HG02938 (cell line): ENCODE measurements around the gene STAC2.

Experiments used
- ATAC-seq: cut with Tn5 transposase; IDR thresholded peaks from one replicate; pipeline ENCODE4 v1.9.1; 2021; ENCODE audit warnings: mild to moderate bottlenecking, moderate library complexity; ENCODE audit not compliant: unreplicated experiment

STAC2 gene

DNA sequence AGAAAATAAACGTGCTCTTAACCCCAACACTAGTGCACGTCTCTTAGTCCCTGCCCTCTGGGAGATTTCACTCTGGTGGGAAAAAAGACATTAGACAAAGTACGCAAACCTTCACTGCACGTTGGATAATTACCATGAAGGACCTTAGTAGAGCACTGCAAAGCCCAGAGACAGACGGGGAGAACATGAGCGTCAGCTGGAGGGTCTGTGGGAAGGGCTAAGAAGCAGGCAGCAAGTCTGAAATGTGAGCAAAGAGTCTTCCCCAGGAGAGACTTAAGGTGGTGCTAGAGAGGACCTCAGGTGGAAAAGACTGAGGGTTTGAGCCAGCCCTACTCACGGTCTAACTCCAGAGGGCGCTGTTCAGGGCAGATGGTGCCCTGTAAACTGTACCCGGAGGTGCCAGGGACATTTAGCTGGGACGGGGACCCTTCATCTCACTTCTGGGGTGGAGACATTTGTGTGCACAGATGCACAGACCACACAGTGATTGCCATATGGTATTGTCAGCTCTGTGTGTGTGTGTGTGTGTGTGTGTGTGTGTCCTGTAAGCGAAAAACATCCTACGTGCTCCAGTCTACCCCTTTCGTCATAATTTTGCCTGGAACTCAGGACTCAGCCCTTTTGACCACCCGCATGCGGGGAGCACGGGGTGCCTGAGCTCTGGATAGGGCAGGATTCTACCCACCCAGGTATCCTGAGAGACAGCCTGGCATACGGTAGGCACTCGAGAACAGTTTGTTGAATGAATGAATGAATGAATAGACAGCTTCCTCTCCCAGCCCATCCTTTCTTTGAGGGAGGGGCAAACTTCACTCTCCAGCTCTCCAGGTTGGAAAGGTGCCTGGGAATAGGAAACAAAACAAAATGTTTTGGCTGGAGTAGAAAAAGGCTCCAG is 10.1 kb upstream of the STAC2 start:
- no peak for ATAC-seq

DNA sequence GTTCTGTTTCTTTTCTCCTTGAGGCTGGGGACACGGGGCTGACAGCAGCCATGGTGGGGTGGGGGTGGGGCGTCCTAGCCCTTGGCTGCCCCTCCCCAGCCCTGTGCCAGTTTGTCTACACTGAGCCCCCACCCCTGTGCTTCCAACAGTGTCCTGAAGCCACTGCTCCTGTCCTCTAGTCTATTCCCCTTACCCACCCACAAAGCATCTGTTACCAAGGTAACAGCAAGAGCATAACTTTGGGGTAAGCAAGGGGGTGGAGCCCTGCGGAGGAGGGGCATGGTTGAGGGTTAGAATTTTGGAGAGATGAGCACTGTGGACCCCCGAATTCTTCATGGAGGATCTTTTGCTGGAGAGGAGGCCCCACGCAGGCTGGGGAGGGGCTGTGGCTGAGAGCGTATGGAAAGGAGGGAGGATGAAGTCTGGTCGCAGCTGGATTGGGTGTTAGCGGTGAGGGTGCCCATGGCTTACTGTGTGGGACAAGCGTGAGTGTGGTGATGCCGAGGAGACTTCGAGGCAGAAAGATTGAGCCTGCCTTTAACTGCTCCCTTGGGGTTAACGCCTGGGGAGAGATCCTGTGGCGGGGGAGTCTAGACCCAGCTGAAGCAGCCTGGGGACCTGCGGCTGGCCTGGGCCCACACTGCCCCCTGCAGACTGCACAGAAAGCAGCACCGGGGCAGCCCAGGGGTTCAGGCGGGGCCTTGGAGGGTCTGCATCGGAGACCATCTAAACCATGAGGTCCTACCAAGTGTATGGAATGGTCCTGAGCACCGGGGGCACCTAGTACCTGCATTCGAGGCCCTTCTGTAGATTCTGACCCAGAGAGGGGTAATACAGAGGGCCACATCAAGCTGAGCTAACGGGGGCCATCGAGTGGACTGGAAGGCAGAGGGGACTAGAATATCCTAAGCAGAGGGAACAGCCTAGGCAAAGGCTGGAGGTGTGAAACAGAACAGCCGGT is 6.1 kb upstream of the STAC2 start:
- no peak for ATAC-seq

DNA sequence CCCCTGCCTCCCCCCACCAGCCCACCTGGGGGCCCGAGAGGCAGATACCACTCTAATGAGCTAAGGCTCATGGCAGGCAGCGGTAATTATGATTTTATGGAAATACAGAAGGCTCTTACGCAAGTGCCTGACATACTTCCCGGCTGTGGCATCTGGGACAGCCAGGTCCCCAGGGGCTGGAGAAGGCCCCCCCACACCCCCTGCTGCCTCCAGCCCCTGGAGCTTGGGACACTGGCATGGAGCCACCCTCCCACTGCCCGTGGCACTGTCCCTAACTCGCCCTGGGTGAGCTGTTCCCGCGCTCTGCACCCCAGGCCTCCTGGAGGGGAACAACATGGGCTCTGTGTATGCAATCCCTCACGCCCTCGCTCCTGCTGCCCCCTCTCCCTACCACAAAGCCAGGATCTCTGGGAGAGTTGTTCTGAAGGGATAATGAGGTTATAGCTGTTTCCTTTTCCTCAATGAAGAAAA is 5.4 kb upstream of the STAC2 start:
- ATAC-seq, result no peak

DNA sequence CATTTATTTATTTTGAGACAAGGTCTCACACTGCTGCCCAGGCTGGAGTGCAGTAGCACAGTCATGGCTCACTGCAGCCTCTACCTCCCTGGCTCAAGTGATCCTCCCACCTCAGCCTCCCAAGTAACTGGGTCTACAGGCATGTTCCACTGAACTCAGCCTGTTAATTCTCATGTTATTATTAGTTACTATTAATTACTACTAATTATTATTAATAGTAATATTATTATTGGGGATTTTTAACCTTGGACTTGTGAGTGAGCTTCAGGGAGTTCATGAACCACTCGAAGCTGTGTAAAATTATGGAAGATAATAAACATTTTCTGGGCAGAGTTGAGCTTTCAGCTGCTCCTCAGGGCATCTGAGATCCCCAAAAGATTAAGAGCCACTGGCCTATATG is 4.6 kb upstream of the STAC2 start:
- no peak for ATAC-seq

DNA sequence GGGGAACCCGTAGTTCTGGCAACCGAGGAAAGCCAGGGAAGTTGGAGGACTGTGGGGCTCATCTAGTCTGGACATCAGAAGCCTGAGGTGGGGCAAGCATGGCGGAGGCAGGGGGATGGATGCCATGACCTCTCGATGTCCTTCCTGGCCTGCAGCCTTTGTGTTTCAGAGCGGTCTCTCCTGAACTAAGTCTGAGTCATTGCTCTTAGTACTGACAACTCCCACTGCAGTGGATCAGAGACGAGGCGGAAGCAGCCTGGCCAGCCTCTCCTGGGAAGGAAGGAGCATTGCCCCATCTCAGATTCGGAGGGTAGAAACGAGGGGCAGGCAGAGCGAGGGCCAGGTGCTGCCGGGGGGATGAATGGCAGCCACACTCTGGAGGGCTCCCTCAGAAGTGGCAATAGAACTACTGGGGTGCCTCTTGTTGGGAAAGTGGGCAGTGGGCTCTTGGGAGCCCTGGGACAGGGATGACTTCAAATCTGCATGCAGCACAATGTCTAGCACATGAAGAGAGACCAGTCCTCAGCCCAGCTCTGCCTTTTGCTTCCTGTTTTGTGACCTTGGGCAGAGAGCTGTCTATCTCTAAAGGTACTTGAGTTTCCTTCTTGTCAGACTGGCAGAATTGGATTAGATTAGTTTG is 3.6 kb upstream of the STAC2 start:
- no peak for ATAC-seq

DNA sequence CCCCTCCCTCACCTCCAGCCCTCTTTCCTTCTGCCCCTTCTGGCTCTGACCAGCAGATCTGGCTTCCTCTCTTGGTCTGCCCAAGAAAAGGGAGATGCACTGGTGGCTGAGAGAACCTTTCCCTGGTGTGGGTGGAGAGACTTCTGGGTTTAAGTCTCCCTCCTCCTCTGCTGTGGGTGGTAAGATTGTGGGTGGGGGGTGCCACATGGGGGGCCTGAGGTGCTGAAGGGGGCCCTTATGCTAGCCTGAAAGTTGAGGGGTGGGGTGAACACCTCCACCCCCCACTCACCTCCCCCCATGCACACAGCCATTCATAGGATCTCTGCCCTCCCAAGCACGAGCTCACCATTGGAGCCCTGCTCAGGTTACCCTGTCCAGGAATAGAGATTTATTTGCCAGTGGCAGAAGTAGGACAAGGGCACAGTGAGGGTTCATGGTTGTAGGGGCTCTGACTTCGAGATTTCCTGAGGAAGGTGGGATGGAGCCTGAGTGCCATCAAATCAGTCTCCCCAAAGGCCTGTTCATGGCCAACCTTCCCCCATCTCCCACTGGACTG is 1.7 kb upstream of the STAC2 start:
- no peak for ATAC-seq

DNA sequence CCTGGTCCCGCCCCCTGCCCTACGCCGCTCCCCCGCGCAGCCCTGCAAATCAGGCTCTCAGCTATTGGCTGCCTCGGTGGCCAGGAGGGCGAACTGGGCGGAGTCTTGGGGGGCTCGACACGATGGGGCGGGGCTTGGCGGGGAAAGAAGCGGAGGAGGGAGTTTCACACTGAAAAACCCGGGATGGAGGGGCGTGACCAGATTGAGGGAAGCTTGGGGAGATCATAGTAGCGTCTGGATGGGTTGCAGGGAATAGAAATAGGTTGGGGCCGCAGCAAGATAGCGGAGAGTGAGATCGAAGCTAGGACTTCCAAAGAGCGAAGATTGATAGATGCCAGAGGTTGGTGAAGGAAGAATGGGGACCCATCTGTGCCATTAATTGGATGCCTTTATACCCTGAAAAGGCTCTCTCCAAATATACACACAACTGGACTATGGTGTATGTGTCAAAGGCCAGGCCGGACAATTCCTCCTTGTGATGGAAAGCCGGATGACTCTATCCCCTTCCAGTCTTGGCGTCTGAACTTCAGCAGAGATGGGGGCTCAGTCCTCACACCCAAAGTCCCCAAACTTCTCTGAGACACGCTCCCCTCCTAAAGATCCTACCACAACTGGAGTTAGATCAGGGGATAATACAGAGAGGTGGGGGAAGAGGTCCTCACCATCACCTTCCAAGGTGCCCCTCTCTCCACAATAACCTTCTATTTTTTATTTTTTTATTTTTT is 376 bp upstream of the STAC2 start:
- no peak for ATAC-seq

DNA sequence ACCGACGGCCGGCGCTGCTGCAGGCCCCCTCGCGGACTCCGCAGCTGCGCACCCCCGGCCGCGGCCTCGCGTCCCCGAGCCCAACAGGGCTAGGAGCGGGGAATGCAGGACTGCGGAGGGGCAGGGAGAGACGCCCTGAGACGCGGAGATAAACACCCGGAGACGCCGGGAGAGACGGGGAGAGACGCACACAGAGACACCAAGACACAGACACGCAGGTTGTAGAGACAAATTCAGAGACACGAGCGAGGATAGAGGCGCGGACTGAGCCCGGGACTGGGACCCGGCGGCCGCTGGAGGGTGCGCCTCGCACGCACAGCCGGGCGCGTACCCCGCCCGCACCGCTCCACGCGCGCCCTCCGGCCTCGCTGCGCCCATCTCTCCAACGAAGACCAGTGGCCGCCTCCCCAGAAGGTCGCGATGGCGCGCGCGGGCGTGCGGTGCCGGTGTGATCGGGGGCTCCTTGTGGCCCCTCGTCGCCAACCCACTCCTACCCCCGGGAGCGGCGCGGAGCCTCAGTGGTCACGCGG is 902 bp downstream of the STAC2 start:
- no peak for ATAC-seq

DNA sequence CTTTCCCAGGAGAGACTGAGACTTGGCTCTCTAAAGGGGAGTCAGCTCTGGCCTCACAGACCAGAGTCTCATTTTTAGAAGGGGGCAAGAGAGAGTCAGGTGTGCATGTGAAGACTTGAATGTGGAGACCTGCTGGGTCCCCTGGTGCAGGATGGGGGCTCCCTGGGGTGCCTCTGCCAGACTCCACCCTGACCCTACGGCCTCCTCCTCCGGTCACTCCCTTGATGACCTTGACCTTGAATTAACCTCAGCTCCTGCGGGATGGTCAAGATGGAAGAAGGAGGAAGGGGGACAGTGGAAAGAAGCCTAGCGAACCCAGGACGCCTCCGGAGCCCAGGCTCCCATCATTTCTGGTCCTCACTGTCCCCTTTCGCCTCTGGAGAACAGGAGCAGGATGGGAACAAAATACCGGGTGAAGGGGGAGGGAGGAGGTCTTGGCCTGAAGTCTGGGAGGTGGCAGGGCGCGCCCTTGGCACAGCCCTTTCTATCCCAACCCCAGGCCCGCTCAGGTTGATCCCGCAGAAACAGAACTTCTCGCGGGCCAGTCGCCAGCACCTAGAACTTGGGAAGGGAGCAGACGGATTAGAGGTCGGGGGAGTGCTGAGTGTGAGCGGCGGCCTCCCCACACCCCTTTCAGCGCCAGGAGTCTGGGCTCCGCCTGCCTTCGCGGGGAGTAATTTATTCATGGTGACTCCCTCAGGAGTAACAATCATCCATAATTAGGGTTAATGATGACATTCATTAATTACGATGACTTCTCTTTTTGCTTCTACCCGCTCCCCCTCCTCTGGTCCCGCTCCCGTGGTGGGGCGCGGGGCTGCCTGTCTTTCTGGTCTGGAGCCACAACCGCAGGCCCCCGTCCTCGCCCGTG is 1.6 kb downstream of the STAC2 start:
- ATAC-seq, result no peak

DNA sequence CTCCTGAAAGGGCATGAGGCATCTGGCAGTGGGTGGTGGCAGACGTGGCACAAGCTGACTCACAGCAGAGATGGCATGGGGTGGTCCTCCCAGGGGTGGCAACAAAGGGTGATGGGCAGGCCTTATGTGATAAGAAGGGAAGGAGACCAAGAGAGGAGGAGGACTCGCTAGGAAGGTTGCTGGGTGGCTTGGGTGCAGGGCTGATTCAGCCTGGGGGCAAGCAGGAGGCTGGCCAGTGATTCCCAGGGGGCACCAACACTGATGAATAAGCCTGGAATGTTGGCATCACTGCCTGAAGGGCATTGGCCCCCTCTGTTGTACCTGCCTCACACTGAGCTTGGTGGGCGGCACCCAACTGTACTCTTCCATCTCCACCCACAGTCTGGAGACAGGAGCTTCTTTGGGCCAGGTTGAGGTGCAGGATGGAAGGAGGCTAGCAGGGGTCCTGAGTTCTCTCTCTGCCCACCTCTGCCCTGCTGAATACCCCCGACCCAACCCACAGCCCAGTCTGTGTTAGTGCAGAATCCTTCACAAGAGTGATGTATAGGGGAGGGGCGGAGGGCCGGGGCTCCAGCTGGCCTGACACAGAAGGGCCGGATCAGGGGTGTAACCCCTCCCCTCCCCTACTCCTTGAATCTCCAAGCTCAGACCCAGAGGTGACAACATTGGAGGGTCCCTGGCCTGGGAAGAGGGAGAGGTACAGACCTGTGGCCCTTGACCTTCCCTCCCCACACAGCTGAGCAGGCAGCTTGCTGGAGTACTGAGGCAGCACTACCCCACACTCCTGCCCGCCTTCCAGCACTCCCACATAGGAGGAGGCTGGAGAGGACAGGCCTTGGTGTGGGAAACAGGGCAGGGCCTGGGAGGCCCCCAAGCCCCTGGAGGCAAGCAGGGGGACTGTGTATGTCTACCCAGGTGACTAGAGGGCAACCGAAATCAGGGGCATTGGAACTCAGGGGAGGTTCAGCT is 2.6 kb downstream of the STAC2 start:
- no peak for ATAC-seq

DNA sequence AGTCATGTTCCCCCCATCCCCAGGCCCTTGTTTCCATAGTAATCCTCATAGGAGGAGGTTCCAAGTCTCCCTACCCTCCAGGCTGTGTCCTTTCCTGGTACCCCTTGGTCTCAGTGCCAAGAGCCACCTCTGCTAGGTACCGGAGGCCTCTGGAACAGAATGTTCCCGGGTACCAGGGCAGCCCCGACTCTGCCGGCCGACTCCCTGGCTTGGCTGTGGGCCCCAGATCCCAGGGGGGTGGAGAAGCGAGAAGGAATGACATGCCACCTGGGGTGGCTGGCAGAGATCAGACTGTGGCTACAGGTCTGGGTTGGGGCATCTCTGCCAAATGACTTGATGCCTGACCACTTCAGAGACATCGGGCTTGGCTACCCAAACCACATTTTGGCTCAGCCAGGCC is 3.6 kb downstream of the STAC2 start:
- no peak for ATAC-seq

DNA sequence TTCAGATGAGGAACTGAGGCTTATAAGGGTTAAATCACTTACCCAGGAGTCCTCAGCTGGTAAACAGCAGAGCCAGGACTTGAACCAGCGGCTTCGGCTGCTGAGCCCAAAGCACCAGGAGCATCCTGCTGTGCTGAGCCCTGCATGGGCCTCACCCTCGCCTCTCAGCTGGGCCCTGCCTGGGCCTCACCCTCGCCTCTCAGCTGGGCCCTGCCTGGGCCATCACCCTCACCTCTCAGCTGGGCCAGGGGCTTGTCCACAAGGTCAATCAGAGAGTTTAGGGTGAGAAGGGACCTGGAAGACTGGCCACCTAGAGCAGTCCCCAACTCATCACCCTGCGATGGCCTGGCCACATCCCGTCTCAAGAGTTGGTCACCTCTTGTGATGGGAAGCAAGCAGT is 4.2 kb downstream of the STAC2 start:
- ATAC-seq, result no peak

DNA sequence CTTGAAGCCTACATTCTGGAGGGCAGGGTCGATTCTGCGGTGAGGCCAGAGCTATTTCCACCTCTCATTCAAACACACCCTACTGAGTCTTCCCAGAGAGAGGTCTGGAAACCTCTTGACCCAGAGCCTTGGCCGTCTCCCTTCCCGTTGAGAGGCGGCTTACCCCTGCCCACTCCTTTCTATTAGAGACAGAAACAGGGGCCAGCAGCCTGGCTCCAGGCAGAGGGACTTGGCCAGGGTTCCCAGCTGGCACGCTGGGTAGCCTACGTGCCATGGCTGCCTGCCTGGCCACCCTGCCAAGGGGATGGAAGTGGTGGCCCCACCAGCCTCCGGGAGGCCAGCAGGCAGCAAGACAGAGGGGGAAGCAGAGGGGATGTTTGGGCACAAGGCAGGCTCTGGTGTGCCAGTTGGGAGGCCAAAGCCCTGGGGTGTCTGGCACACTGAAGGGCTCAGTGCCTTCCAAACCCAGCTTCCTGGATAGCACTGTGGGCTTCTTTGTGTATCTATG is 6.0 kb downstream of the STAC2 start:
- ATAC-seq, result no peak

DNA sequence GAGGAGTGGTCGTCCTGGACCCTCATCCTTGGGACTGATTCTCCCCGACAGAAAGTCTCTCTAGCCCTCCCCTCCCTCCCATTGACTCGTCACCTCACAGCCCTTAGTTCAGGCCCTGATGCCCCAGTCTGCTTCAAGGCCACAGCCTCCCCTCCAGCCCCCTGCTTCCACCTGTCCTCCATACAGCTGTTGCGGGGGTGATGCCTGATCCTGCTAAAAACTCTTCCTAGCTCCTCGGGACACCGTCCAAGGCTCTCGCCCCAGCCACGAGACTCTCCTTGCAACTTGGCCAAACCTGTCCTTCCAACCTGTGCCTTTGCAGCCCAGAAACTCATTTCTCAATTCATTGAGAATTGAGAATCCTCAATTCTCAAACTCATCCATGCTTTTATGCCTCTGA is 6.8 kb downstream of the STAC2 start:
- no peak for ATAC-seq

DNA sequence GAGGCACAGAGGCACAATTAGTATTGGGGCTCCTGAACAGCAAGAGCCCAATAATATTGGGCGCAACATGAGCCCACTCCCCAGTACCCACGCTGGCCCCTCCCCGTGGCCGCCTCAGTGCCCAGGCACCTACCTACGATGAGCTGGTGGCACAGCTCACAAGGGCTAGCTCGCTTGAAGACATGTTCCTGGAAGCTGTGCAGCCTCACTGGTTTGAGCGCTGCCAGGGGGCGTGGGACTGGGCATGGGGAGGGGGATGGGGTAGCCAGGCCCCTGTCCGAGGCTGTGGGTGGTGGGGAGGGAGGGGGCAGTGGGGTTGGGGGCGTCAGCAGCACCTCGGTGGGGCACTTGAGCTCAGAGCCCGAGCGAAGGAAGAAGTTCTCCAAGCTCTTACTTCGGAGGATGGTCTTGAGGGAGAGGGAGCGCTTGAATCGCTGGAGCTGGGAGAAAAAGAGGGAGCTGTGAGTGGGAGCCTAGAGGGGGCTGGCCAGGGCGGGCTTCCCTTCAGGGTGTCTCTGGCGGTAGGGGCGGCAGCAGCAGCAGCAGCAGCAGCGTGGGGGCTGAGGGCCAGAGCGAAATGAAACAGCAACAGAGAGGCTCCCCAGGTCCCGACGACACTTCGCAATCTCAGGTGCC is 7.9 kb downstream of the STAC2 start:
- ATAC-seq, result no peak

DNA sequence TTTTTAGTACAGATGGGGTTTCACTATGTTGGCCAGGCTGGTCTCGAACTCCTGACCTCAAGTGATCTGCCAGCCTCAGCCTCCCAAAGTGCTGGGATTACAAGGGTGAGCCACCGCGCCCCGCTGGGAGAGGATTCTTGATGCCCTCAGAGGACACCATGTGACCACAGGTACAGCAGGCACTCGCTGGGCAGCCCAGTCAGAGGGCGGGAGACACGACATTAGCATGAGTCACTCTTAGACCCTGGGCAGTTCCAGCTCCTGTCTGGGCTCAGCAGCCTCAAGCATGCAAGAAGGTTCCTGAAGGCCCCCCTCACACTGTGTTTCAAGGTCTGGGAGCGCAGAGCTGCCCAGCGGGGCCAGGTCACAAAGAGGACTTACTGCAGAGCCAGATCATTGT is 11.9 kb downstream of the STAC2 start:
- ATAC-seq, result no peak

DNA sequence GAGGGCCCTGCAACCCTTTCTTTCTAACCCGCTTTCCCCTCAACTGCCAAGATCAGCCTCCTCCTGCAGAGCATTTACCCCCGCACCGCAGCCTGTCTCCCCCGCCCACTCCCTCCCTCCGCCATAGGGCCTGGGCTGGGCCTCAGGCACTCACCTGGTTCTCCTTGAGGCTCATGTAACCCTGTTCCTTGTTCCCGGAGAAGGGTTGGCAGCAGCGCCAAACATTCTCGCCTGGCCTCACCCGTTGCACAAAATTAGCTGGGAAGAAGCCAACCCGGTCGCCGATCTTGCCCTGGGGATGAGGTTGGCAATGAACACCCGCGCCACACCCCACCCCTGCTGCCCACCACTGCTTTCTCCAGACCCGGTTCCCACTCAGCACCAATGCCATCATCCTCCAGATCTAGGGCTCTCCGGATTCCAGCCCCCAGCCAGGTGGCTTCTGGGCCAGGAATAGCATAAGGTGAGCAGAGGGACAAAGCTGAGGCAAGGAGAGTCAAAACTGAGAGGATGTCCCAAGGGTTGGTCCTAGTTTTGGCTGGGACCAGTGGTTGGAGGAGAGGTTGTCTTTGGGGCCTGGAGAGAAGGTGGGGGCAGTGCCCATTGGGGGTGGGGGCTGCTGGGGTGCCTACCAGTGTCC is 12.8 kb downstream of the STAC2 start:
- no peak for ATAC-seq
